Measurements from ENCODE around the gene ERMN. TPM values are rescaled to one million over a fixed set of nuclear protein-coding genes. Genes with fewer than 3 reads are reported as not detected.

The ERMN gene
- total and polyA plus RNA-seq, 2 of the 13 experiments (the other 11 are each of a cell fraction or from before 2014, with no cell fraction given), result not detected

GRCh38 chr2:157333304-157334047 is 7.9 kb upstream of the ERMN start:
- Histone ChIP-seq H3K9ac (ENCODE audit: insufficient read depth, low read depth, low read length) (no peak overlapping the region), H2AFZ (ENCODE audit: low read length) (no peak overlapping the region), H3K9me3 (ENCODE audit: low read length) (no peaks in the 10 kb centered on the region), H3K27ac (ENCODE audit: extremely low read length, insufficient read depth, low read length) (no peak overlapping the region), H3K27me3 (ENCODE audit: control insufficient read depth in 1 of 2, insufficient read depth in 2 of 2, low read length in 2 of 2) (no peaks in the 10 kb centered on the region), H3K4me1 (ENCODE audit: insufficient read depth, low read length) (no peaks in the 10 kb centered on the region), H3K36me3 (replicated peaks in 1 of 2; ENCODE audit: control insufficient read depth in 1 of 2, insufficient read depth in 2 of 2, low read length in 2 of 2) (no peaks in the 10 kb centered on the region), H3K4me2 (ENCODE audit: low read depth, low read length) (no peak overlapping the region), H3K79me2 (ENCODE audit: insufficient read depth, low read length) (no peaks in the 10 kb centered on the region), H3K4me3 (replicated peaks in 1 of 3; ENCODE audit: insufficient read depth in 1 of 3, low read depth in 2 of 3, low read length in 3 of 3) (no peak overlapping the region), H4K20me1 (ENCODE audit: insufficient read depth, low read length) (no peaks in the 10 kb centered on the region)
- BruUV-seq (replicated peaks), result no TSS peak
- CTCF ChIA-PET (ENCODE audit: low intra/inter-chr PET ratio, low total read pairs), result no interaction called here
- in situ Hi-C loops (cut with HindIII; ENCODE audit: extremely low pct_ligation_motif_present, low pct_unique_long_range_greater_than_20kb) (no loop called here), intact Hi-C loops (cut with micrococcal nuclease; ENCODE audit: unreplicated experiment) (loop anchor here (10.0 kb wide), 1 partner anchor 1959 kb away; no protein-coding TSS in a partner anchor)
- DNase-seq (ENCODE audit: low spot score) (no peak), FAIRE-seq (no peak), ATAC-seq (no peak)
- POLR2A ChIA-PET, result no interaction called here
- 27% methylated on average over 2 of the region's 2 CpGs for WGBS (ENCODE audit: low lambda C conversion rate)
- no peak for TF ChIP-seq ZMAT3 (CRISPR knock-in tag; conservative IDR thresholded peaks at IDR 0.05)
- TF ChIP-seq ZNF776 (CRISPR knock-in tag; IDR thresholded peaks at IDR 0.05), result no peak
- no peak for TF ChIP-seq KLF16 (CRISPR knock-in tag; IDR thresholded peaks at IDR 0.05)
- TF ChIP-seq GABPA (IDR thresholded peaks at IDR 0.05; ENCODE audit: low read depth, low read length), result no peak
- TF ChIP-seq GABPA (CRISPR knock-in tag; IDR thresholded peaks at IDR 0.05; ENCODE audit: low read depth), result no peak
- TF ChIP-seq ZNF713 (CRISPR knock-in tag; IDR thresholded peaks at IDR 0.05), result no peak
- TF ChIP-seq ZNF616 (CRISPR knock-in tag; IDR thresholded peaks at IDR 0.05; ENCODE audit: low read depth), result no peak
- TF ChIP-seq ZNF430 (CRISPR knock-in tag; IDR thresholded peaks at IDR 0.05), result no peak
- TF ChIP-seq ZNF83 (CRISPR knock-in tag; IDR thresholded peaks at IDR 0.05; ENCODE audit: borderline replicate concordance), result no peak
- TF ChIP-seq MXD4 (CRISPR knock-in tag; IDR thresholded peaks at IDR 0.05), result no peak
- no peak for TF ChIP-seq ZNF24 (IDR thresholded peaks at IDR 0.05)
